CD4-positive, alpha-beta T cell treated with Interleukin-6 for 4 hours (primary cell): ENCODE results near the gene OSBPL10.
"Not testable (repeated sequence)": the region's sequence is repeated elsewhere in the genome, so short reads cannot be mapped to it uniquely, and the experiment has no call there.

Experiments used
- DNase-seq: peaks from one replicate; pipeline ENCODE4 v3.0.0-alpha.2; 2020; ENCODE audit warnings: mixed read lengths

OSBPL10 gene

GRCh38 chr3:31695280-31696008, 285.6 kb downstream of the OSBPL10 start:
- peak; percentile 50 for DNase-seq

DNA sequence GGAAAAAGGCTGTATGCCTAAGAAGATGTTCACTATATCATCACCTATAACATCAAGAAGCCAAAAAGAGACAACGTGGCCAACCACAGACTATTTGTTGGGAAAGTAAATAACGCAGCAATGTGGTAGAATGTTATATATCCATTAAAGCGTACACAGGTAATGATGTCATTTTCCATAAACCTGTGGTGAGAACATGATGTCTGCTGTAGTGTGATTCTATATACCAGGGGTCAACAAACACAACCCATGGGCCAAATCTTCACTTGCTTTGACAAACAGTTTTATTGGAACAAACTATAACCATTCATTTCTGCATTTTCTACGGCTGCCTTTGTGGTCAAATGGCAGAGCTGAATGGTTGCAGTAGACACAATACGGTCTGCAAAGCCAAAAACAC, 287.7 kb downstream of the OSBPL10 start:
- no peak for DNase-seq

GRCh38 chr3:31692751-31693150, 288.3 kb downstream of the OSBPL10 start:
- no peak for DNase-seq

DNA sequence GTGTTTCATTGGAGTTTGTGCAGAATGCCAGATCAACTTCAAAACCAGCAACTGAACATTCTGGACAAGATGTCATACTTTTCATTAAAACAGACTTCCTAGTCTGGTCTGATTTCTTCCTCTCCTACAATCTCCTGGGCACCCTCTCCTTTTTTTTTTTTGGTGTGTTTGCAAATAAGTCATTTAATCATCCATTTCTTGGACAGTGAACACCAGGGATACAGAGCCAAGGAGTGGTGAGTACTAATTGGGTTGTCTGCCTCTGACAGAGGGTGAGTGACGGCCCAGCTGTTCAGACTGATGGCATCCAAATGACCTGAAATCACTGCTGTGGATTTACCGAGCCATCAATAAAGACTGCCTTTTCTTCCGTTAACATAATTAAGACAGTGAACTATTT, 290.3 kb downstream of the OSBPL10 start:
- no peak for DNase-seq

DNA sequence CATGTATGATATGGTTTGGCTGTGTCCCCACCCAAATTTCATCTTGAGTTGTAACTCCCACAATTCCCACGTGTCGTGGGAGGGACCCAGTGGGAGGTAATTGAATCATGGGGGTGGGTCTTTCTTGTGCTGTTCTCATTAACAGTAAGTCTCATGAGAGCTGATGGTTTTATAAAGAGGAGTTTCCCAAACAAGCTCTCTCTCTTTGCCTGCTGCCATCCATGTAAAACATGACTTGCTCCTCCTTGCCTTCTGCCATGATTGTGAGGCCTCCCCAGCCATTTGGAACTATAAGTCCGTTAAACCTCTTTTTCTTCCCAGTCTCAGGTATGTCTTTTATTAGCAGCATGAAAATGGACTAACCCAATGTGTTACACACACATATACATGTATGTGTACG, 291.5 kb downstream of the OSBPL10 start:
- DNase-seq, result not testable (repeated sequence)

GRCh38 chr3:31688984-31689383, 292.1 kb downstream of the OSBPL10 start:
- no peak for DNase-seq

GRCh38 chr3:31687020-31687802, 293.9 kb downstream of the OSBPL10 start:
- DNase-seq, result no peak

DNA sequence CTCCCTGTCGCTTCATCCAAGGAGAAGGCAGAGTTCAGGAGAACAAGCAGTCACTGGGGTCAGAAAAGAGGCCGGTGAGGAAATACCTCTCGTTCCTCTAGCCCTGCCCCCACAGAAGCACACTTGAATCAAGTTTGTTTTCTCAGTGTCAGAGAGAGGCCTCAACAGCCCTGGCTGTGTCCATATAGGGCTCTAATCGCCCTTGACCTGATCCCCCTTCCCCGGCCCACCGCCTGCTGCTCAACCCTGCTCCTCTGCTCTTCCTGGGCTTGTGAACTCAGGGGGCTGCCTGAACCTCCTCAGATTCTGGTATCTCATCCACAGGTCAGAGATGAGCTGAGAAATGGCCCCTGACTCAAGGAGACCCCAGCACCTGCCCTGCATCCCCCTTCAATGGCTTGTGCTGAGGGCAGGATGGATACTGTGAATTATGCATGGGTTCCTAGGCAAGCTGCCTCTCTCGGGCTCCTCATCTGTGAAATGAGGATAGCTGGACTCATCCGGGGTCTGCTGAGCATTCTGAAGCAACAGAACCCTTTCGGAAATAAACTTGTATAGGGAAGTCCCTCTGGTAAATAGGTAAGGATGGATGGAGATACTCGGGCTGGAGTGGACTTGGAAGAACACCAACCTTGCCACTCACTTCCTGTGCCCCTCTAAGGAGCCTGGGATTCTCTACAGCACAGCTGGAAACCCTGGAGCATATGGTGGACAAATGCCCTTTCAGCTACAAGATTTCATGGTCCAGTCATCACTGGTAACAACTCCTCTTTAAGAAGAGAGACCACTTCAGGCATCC, 300.8 kb downstream of the OSBPL10 start:
- DNase-seq, result no peak

- DNase-seq, result no peak
Measured at GRCh38 chr3:31676556-31676955, 304.5 kb downstream of the OSBPL10 start.

- no peak for DNase-seq
Measured at GRCh38 chr3:31673950-31674349, 307.1 kb downstream of the OSBPL10 start.

- DNase-seq, result no peak
Measured at GRCh38 chr3:31671976-31672375, 309.1 kb downstream of the OSBPL10 start.

- DNase-seq, result no peak
Measured at GRCh38 chr3:31671451-31671850, 309.6 kb downstream of the OSBPL10 start.

DNA sequence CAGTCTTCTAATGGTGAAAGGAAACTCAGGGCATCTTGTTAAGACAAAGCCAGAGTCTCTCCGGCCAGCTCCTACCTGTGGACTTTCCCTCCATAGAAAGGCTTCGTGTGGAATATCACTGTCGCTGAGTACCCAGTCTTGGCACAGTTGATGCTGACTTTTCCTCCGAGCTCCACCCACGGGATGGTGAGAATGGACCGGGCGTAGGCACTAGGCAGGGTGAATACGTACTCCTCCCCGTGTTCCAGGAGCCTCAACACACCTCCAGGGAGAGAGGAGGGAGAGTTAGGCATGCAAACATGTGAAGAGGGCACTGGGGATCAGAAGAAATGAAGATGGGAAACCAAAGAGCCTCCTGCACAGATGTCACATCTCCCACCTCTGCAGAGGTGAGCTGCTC, 310.3 kb downstream of the OSBPL10 start:
- DNase-seq, result no peak

- no peak for DNase-seq
Measured at GRCh38 chr3:31670136-31670535, 310.9 kb downstream of the OSBPL10 start.

DNA sequence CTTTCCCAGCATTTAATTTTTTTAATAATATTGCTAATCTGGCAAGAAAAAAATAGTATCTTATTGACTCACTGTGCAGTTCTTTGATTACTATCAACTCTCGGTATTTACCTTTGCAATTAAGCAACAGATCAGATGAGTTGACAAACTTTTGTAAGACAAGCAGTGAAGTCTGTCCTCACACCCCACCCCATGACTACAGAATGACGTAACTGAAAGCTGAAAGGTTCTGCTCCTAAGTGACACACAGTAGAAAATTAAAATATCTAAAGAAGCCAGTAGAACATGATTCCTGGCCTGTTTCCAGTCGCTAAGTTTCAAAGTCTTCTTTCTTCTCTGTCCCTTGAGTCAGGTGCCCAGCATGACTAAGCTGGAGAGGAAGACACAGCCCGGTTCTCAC, 312.8 kb downstream of the OSBPL10 start:
- DNase-seq, result no peak

GRCh38 chr3:31667582-31667981, 313.5 kb downstream of the OSBPL10 start:
- DNase-seq, result no peak

GRCh38 chr3:31664031-31664430, 317.0 kb downstream of the OSBPL10 start:
- DNase-seq, result no peak

DNA sequence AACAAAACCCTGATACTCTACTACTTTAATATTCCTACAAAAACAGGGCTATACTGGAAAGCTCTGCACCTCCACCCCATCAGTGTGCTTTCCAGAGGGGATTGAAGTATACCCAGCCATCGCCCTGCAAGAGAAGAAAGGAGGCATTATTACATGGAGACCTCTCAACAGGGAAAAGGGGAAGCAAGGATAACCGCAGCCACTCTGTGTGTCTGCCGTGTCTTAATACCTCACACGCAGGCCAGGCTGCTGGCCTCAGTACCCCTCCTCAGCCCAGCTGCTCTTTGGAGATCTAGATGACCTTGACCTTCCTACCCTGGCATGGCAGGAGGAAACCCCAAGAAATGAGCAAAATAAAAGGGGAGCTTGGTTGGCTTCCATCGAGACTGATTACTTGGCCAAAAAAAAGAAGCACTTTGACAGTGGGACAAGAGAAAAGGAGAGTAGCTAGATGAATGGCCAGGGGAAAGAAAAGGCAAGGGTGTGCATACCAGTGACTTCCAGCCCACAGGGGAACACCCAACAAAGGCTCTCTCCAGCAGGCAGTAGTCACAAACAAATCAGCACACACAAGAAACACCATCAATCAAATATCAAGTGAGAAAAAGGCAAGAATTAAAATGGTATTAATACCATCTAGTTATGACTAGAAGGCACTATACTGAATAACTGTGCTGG, 318.9 kb downstream of the OSBPL10 start:
- no peak for DNase-seq

- no peak for DNase-seq
Measured at GRCh38 chr3:31661286-31661685, 319.8 kb downstream of the OSBPL10 start.

DNA sequence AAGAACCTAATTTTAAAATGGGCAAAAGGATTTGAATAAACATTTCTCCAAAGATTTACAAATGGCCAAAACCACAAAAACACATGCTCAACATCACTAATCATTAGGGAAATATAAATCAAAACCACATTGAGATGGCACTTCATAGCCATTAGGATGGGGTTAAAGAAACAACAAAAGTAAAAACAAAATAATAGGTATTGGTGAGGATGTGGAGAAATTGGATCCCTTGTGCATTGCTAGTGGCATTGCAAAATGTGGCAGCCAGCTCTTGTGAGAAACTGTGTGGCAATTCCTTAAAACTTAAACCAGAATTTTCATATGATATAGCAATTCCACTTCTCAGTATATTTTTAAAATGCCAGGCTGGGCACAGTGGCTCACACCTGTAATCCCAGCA, 321.8 kb downstream of the OSBPL10 start:
- DNase-seq, result no peak

- DNase-seq, result no peak
Measured at GRCh38 chr3:31654998-31655397, 326.1 kb downstream of the OSBPL10 start.

- DNase-seq, result no peak
Measured at GRCh38 chr3:31653464-31653863, 327.6 kb downstream of the OSBPL10 start.

- DNase-seq, result no peak
Measured at GRCh38 chr3:31652296-31652695, 328.8 kb downstream of the OSBPL10 start.
